Aorta (tissue), 5 donors: ENCODE results near the gene ATP6V1A. TPM values are rescaled to one million over a fixed set of nuclear protein-coding genes. Genes with fewer than 3 reads are reported as not detected.

Experiments
- ATAC-seq: fragments of 200-7000 bp; cut with Tn5 transposase; one replicate; pipeline ENCODE4 v1.9.1; 2022; ENCODE audit warnings: moderate library complexity; ENCODE audit not compliant: low FRiP score
- DNase-seq, 2 donors: peaks; one replicate each; pipeline ENCODE4 v3.0.0-alpha.2; 2020
- H3K27ac ChIP-seq, 2 donors: one replicate each; pipeline ENCODE4 v1.5.1; 2013; ENCODE audit warnings: low read length in 2 of 2, mild to moderate bottlenecking in 2 of 2, moderate library complexity in 2 of 2, control low read depth in 1 of 2, inconsistent platforms in 1 of 2, low read depth in 1 of 2
- H3K27me3 ChIP-seq, 2 donors: one replicate each; pipeline ENCODE4 v1.6.1; 2013; ENCODE audit warnings: control low read depth in 1 of 2, low read length in 1 of 2, mild to moderate bottlenecking in 1 of 2, moderate library complexity in 1 of 2; ENCODE audit not compliant: insufficient read depth in 2 of 2, control insufficient read depth in 1 of 2
- H3K36me3 ChIP-seq, 2 donors: one replicate each; pipeline ENCODE4 v1.6.1; 2013; ENCODE audit warnings: control low read depth in 1 of 2, low read length in 1 of 2, mild to moderate bottlenecking in 1 of 2; ENCODE audit not compliant: insufficient read depth in 2 of 2, control insufficient read depth in 1 of 2
- H3K4me1 ChIP-seq, 2 donors: one replicate each; pipeline ENCODE4 v1.6.1; 2013; ENCODE audit warnings: low read length in 2 of 2, control low read depth in 1 of 2, mild to moderate bottlenecking in 1 of 2, moderate library complexity in 1 of 2; ENCODE audit not compliant: insufficient read depth in 2 of 2, control insufficient read depth in 1 of 2
- H3K4me3 ChIP-seq, 2 donors: one replicate each; pipeline ENCODE4 v1.5.1; 2013; ENCODE audit warnings: low read length in 2 of 2, control low read depth in 1 of 2, mild to moderate bottlenecking in 1 of 2
- H3K9me3 ChIP-seq: one replicate; pipeline ENCODE4 v1.6.1; 2013; ENCODE audit warnings: mild to moderate bottlenecking, low read length; ENCODE audit not compliant: control insufficient read depth
- WGBS, 2 donors: extraction: QIAGEN DNeasy Blood & Tissue Kit; methylation state at CpG; one replicate each; pipeline ENCODE4 v1.1.7; 2013; 5-methylcytosine and 5-hydroxymethylcytosine counted together
- intact Hi-C, 2 donors: fragments of 100-400 bp; cut with DNase I; formaldehyde crosslinking; loops; one replicate each; pipeline versions ENCODE4 v1.14.2 to v1.15.0; 2022
- polyA plus RNA-seq, 2 donors: library from polyadenylated mRNA; stranded (reverse); fragments of 200-250 nt; gene quantifications; one replicate each; pipeline ENCODE4 v1.2.3, GENCODE V29; 2013
- total RNA-seq, 2 donors: library from RNA; stranded (reverse); fragmentation: NEBNext Ultra II Directional; extraction: Animal tissue kit (Norgen Biotek cat#: 25700); gene quantifications; one replicate each; pipeline ENCODE4 v1.2.1, GENCODE V29; 2021
- donor health status: healthy with polysubstance abuse.
- donor health status: Bipolar disorder and iron deficiency.
- donor health status: DM: no; HTN: no; CAD: no.
- donor health status: DM: no; HTN: no; CAD: no.
- donor health status: DM: yes; HTN: yes; CAD: no.

Gene ATP6V1A
- total and polyA plus RNA-seq, 4 donors, result 8.5 to 42.7 (median 25.2) TPM

DNA sequence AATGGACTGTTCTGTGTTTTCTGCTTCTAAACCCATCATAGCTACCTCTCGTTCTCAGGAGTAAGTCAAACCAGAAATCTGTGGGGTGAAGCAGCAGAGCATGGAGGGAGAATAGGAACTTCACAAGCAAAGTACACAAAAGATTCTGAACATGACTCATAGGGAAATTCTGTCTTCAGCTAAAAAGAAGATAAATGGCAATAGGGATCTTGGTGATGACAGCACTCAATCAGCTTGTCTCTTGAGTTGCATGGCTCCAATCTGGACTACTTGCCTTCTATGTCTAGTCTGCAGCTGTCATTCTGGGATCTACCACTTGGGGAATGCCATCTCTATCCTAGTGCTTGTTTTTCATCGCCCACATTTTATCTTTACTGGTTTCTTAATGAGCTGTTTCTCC, 78.3 kb downstream of the ATP6V1A start:
- Histone ChIP-seq H3K27ac (no peak overlapping the region), H3K4me3 (no peak overlapping the region), H3K36me3 (no peaks in the 10 kb centered on the region), H3K27me3 (no peaks in the 10 kb centered on the region), H3K4me1 (no peaks in the 10 kb centered on the region), H3K9me3 (no peaks in the 10 kb centered on the region)
- intact Hi-C loops, result no loop called here
- DNase-seq (no peak), ATAC-seq (no peak)
- WGBS, 2 donors, result 78 to 81% methylated on average over 2 of the region's 2 CpGs

DNA sequence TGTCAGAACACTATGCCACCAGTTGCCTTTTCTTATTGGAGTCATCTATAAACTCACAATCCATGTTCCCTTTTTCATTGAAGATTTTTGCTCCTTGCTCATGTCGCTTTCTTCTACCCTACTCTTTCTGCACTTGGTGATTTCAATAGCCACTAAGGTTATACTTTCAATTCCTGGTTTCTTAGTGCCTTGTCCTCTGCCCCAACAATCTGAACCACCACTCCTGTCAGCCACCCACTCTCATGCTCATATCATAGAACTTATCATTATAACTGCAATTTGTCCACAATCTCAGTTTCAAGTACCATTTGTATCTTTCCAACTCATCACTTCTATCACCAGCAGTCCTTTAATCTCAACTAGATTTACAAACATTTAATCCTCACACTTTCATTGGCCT, 81.8 kb downstream of the ATP6V1A start:
- ATAC-seq (no peak), DNase-seq (no peak)
- intact Hi-C loops, result no loop called here
- WGBS, 2 donors, result 93 to 96% methylated on average over 1 of the region's 1 CpG
- Histone ChIP-seq H3K4me3 (no peak overlapping the region), H3K9me3 (no peaks in the 10 kb centered on the region), H3K27me3 (no peaks in the 10 kb centered on the region), H3K4me1 (no peaks in the 10 kb centered on the region), H3K36me3 (no peaks in the 10 kb centered on the region), H3K27ac (no peak overlapping the region)

DNA sequence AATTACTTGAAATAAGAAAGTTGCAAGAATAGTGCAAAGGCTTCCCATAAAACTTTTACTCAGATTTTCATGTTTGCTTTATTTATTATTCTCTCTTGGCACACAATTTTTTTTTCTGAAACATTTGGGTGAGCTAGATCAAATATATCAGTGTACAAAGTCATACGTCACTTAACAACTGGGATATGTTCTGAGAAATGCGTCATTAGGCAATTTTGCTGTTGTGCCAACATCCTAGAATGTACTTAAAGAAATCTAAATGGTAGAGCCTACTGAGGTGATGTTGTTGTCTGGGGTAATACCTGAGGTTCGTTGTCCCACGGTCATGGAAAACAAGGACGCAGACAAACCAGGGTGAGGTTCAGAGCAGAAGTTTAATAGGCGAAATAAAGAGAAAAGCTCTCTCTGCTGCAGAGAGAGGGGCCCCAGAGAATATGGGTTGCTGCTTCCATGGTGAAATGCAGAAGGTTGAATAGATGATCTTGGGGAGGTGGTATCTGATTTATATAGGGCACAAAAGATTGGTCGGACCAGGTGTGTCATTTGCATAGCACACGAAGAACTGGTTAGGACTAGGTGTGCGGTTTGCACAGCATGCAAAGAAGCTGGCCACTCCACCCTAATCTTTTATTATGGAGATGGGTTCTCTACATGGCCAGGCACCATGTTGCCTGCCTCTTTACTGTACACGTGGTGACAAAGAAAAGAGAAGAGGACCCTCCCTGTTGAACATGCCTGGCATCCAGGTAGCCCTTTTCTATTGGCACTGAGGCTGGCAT, 82.9 kb downstream of the ATP6V1A start:
- no peaks in the 10 kb centered on the region for H3K36me3 ChIP-seq
- H3K4me1 ChIP-seq, result no peaks in the 10 kb centered on the region
- H3K4me3 ChIP-seq, result no peak overlapping the region
- no peaks in the 10 kb centered on the region for H3K9me3 ChIP-seq
- DNase-seq (no peak), ATAC-seq (no peak)
- H3K27me3 ChIP-seq, result no peaks in the 10 kb centered on the region
- 76 to 80% methylated on average over 10 of the region's 10 CpGs for WGBS, 2 donors
- H3K27ac ChIP-seq, result no peak overlapping the region
- intact Hi-C loops, result loop anchor here in 1 of 2 donors (10.0 kb wide), 1 partner anchor 325 kb away; no protein-coding TSS in a partner anchor

DNA sequence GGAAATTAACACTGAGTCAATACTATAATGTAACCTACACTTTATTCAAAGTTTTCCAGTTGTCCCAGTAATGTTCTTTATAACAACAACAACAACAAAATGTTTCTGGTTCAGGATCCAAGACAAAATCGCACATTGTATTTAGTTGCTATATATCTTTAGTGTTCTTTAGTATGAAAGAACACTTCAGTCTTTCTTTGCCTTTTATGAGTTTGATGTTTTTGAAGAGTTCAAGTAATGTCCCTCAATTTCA, 84.2 kb downstream of the ATP6V1A start:
- Histone ChIP-seq H3K27me3 (no peaks in the 10 kb centered on the region), H3K27ac (no peak overlapping the region), H3K4me3 (no peak overlapping the region), H3K9me3 (no peaks in the 10 kb centered on the region), H3K4me1 (no peaks in the 10 kb centered on the region), H3K36me3 (no peaks in the 10 kb centered on the region)
- intact Hi-C loops, result loop anchor here in 1 of 2 donors (10.0 kb wide), 1 partner anchor 324 kb away; no protein-coding TSS in a partner anchor
- ATAC-seq, result no peak
- WGBS, 2 donors, result 0% methylated on average over 1 of the region's 1 CpG
- no peak for DNase-seq

DNA sequence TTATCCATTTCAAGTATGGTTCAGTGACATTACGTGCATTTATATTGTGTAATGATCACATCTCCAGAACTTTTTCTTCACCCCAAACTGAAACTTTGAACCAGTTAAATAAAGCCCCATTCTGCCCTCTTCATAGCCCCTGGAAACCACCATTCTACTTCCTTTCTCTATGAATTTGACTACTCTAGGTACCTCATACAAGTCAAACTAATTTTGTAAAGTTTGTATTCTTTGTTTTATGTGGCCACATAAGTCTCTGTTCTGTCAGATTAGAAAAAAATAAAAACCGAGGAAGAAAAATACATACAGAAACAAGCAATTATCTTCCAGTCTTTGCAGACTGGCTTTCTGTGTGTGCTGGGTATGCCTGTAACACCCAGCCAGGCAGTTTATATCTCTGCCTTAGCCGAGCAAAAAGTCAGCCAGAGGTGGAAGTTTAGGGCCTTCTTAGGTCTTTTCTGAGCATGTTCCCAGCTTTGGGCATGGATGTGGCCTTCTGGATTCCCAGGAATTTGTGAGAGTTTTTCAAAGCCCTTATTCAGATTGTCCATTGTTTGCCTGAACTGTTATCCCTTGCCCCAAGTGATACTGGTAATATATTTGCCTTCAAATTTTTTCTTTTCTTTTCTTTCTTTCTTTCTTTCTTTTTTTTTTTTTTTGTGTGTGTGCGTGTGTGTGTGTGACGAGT, 85.8 kb downstream of the ATP6V1A start:
- no peak overlapping the region for H3K4me3 ChIP-seq
- no peaks in the 10 kb centered on the region for H3K9me3 ChIP-seq
- no peaks in the 10 kb centered on the region for H3K27me3 ChIP-seq
- H3K4me1 ChIP-seq, result no peaks in the 10 kb centered on the region
- ATAC-seq (no peak), DNase-seq (no peak)
- intact Hi-C loops, result loop anchor here in 1 of 2 donors (10.0 kb wide), 1 partner anchor 322 kb away; no protein-coding TSS in a partner anchor
- 69 to 73% methylated on average over 5 of the region's 5 CpGs for WGBS, 2 donors
- no peaks in the 10 kb centered on the region for H3K36me3 ChIP-seq
- no peak overlapping the region for H3K27ac ChIP-seq

DNA sequence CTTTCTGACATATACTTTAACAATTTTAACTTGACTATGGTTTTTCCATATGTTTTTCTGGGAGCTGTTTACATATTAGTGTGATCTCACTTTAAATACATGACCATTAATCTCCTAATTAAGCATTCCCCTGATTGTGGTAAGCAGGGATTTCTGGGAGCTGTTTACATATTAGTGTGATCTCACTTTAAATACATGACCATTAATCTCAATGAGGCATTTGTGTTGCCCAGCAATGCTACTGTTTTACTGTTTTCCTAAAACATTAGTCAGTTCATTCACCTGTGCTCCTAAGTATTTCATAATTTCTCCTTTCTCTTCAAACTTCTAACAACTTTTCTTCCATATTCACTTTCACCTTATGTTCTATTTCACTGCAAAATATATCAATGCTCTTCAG, 88.1 kb downstream of the ATP6V1A start:
- intact Hi-C loops, result loop anchor here (5.0 to 10.0 kb wide), 4 partner anchors 77 to 320 kb away; no protein-coding TSS in a partner anchor
- Histone ChIP-seq H3K4me3 (no peak overlapping the region), H3K36me3 (no peaks in the 10 kb centered on the region), H3K4me1 (no peaks in the 10 kb centered on the region), H3K9me3 (no peaks in the 10 kb centered on the region), H3K27ac (no peak overlapping the region), H3K27me3 (no peaks in the 10 kb centered on the region)
- ATAC-seq (no peak), DNase-seq (no peak)

DNA sequence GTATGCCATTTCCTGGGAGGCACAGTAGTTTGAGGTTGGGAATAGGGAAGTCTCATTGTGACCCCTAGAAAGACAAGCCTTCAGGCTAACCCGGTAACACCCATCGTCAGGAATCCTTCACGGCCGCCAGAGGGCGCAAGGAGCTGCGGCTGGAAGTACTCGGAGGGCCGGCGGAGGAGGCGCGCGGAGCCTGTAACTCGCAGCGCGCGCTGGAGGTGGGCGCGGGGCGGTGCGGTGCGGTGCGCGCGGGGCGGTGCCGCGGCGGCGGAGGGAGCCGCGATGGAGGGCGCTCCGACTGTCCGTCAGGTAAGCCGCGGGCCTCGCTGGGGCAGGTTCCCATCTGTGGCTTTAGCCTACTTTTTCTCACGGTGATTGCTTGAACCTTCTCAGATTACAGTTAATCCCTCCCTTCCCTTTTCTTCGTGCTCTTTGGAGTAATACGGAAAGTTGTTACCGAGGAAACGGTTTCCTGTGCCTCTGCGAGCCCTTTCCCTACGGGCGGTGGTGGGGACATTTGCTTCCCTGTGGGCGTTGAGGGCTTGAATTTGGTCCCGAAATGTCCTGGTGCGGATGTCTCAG, 91.9 kb downstream of the ATP6V1A start, which contains the start of gene GRAMD1C:
Gene GRAMD1C, plus strand, starts transcription at position 158 of the 579 bp plus-strand sequence. Its CDS starts 122 bp downstream, at position 280.
- H3K36me3 ChIP-seq, result no peaks in the 10 kb centered on the region
- no peaks in the 10 kb centered on the region for H3K9me3 ChIP-seq
- H3K4me1 ChIP-seq, result no peaks in the 10 kb centered on the region
- ATAC-seq (peak; percentile 96), DNase-seq (peak; percentile 91 to 95)
- no peaks in the 10 kb centered on the region for H3K27me3 ChIP-seq
- H3K27ac ChIP-seq, result no peak within 1 kb of the TSS
- intact Hi-C loops, result loop anchor here (2.0 to 10.0 kb wide), 5 partner anchors 74 to 316 kb away; no protein-coding TSS in a partner anchor
- peak within 1 kb of the TSS; percentile 56 to 58 for H3K4me3 ChIP-seq
- 0 to 1% methylated on average over 42 to 48 of the region's 48 CpGs for WGBS, 2 donors

DNA sequence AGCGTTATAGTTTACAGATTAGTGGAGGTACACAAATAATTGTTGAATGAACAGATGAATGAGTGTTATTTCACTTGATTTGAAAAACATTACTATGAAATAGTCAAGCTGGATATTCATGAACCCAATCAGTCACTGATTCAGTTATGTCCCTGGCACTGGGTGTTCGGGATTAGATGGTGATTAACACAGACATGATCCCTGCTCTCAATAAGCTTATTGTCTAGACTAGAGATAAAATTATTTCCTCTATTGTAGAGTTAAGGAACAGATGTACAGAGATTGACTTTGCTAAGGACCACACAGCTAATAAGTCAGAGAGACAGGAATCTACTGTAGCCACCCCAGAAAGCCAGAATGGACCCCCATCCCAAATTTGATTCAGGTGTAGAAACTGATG, 92.7 kb downstream of the ATP6V1A start:
- Histone ChIP-seq H3K27me3 (no peaks in the 10 kb centered on the region), H3K27ac (no peak overlapping the region), H3K4me3 (no peak overlapping the region), H3K4me1 (no peaks in the 10 kb centered on the region), H3K9me3 (no peaks in the 10 kb centered on the region), H3K36me3 (no peaks in the 10 kb centered on the region)
- DNase-seq, result no peak
- ATAC-seq, result no peak
- WGBS, 2 donors, result 63 to 72% methylated on average over 2 of the region's 2 CpGs
- intact Hi-C loops, result loop anchor here (2.0 to 10.0 kb wide), 5 partner anchors 73 to 315 kb away; no protein-coding TSS in a partner anchor
